ENCODE results near the gene TEX35.

DNA sequence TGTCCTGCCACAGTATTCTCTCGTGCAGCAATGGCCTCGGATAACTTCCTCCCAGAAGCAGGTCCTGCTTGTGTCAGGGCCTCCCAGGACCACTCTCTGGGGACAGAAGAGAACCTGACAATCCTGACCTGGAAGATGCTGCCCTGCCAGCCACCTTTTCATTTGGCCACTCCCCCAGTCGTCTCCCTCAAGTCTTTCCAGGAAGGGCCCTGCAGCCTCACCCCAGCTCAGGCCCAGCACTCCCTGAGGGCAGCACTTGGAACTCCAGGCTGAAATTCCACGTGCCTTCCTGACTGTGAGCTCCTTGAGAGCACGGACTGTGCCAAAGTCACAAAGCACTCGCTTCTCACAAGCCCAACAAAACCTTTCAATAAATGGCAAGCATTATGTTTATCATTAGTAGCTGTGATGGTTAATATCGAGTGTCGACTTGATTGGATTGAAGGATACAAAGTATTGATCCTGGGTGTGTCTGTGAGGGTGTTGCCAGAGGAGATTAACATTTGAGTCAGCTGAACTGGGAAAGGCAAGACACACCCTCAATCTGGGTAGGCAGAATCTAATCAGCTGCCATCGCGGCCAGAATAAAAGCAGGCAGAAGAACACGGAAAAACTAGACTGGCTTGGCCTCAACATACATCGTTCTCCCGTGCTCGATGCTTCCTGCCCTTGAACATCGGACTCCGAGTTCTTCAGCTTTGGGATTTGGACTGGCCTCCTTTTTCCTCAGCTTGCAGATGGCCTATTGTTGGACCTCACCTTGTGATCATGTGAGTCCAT, 13.8 kb upstream of the TEX35 start:
- no peak for TF ChIP-seq POLR2A (IDR thresholded peaks at IDR 0.05)
- TF ChIP-seq, protein P1, sequence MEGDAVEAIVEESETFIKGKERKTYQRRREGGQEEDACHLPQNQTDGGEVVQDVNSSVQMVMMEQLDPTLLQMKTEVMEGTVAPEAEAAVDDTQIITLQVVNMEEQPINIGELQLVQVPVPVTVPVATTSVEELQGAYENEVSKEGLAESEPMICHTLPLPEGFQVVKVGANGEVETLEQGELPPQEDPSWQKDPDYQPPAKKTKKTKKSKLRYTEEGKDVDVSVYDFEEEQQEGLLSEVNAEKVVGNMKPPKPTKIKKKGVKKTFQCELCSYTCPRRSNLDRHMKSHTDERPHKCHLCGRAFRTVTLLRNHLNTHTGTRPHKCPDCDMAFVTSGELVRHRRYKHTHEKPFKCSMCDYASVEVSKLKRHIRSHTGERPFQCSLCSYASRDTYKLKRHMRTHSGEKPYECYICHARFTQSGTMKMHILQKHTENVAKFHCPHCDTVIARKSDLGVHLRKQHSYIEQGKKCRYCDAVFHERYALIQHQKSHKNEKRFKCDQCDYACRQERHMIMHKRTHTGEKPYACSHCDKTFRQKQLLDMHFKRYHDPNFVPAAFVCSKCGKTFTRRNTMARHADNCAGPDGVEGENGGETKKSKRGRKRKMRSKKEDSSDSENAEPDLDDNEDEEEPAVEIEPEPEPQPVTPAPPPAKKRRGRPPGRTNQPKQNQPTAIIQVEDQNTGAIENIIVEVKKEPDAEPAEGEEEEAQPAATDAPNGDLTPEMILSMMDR (IDR thresholded peaks at IDR 0.05), result no peak
